Mammary epithelial cell (primary cell): ENCODE results near the gene CCDC185.

Experiments
- EZH2 ChIP-seq: IDR thresholded peaks from 2 replicates; pipeline ENCODE4 v1.6.1; 2012; ENCODE audit warnings: low read length, inconsistent platforms, borderline replicate concordance
- TF ChIP-seq, protein P1 (sequence below), 2 donors: IDR thresholded peaks in 1 of 2; conservative IDR thresholded peaks in 1 of 2; 2 replicates each; pipeline ENCODE4 v1.5.1; 2011 to 2012; ENCODE audit warnings: inconsistent platforms in 2 of 2, low read length in 2 of 2, mild to moderate bottlenecking in 2 of 2, control low read depth in 1 of 2, low read depth in 1 of 2; ENCODE audit not compliant: insufficient read depth in 1 of 2; ENCODE audit errors: extremely low read depth in 1 of 2

DNA sequence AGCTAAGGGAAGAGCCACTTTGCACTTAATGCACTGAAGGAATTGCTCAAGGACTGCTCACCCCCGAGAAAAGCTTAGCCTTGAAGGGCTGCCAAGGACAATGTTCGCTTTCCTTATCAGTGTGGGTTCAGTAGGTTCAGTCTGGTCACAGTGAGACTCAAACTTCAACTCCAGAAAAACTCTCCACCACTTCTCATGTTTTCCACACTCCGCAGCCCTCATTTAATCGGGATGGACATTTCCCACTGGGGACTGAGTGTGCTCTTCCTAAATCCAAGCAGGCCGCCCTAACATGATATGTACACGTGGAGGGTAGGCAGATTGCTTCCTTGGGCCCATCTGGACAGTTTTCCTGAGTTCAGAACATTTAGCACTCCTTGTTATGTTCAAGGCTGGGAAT lies 48.7 kb upstream of the CCDC185 start:
- TF ChIP-seq, protein P1, sequence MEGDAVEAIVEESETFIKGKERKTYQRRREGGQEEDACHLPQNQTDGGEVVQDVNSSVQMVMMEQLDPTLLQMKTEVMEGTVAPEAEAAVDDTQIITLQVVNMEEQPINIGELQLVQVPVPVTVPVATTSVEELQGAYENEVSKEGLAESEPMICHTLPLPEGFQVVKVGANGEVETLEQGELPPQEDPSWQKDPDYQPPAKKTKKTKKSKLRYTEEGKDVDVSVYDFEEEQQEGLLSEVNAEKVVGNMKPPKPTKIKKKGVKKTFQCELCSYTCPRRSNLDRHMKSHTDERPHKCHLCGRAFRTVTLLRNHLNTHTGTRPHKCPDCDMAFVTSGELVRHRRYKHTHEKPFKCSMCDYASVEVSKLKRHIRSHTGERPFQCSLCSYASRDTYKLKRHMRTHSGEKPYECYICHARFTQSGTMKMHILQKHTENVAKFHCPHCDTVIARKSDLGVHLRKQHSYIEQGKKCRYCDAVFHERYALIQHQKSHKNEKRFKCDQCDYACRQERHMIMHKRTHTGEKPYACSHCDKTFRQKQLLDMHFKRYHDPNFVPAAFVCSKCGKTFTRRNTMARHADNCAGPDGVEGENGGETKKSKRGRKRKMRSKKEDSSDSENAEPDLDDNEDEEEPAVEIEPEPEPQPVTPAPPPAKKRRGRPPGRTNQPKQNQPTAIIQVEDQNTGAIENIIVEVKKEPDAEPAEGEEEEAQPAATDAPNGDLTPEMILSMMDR (conservative IDR thresholded peaks at IDR 0.05 in 1 of 2, IDR thresholded peaks at IDR 0.05 in 1 of 2; ENCODE audit: extremely low read depth in 1 of 2, insufficient read depth in 1 of 2, low read depth in 1 of 2, low read length in 2 of 2): no peak
- no peak for TF ChIP-seq EZH2
